ENCODE measurements around the gene LRRC8D.
A peak's percentile ranks its signal among the peaks of the same experiment; 100 is the strongest.

LRRC8D gene

DNA sequence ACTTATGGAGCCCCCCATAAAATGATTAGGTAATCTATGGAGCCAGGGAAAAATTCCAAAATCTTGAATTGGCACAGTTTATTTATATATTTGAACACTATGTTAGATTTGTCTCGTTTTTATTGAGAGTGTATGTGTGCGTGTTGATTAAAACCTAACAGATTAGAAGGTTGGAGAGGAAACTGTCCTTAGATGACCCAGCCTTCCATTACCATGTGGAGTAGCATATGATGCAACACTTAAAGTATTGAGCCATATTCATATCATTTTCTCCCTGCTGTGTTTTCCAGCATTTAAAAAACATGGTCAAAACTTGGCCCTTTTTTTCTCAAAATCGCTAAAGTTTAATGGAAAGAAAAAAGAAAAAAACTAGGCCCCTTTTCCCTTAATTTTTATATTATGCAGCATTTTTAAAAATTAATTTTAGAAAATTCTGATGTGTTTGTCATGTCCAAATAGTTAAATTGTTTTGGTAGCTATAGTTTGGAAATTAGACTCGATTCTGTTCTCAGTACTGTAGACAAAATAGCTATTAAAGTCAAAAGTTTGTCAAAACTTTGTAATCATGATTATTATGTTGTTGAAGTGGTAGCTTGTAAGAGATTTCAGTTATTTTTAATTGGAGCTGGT, 2.3 kb downstream of the LRRC8D start:
- no peak overlapping the region for H3K9ac ChIP-seq (ENCODE audit: low read depth, low read length, poor library complexity)
- no peak overlapping the region for H2BK15ac ChIP-seq (ENCODE audit: low read length)
- no peak overlapping the region for H4K91ac ChIP-seq (ENCODE audit: low read depth, low read length, poor library complexity)
- H3K23ac ChIP-seq (ENCODE audit: low read depth, low read length, poor library complexity) = no peak overlapping the region
- peaks cover 2 to 17% of the 10 kb centered on the region in 2 donors for H3K9me3 ChIP-seq (replicated peaks in 1 of 2; ENCODE audit: control insufficient read depth in 2 of 2, insufficient read depth in 1 of 2, low read depth in 1 of 2, low read length in 2 of 2)
- no peak overlapping the region for H2AFZ ChIP-seq (ENCODE audit: low read length)
- H3K18ac ChIP-seq (ENCODE audit: low read length) = no peak overlapping the region
- no peak for DNase-seq (ENCODE audit: low spot score)
- peaks cover 7% of the 10 kb centered on the region for H3K79me1 ChIP-seq (ENCODE audit: low read depth, low read length)
- H3K4ac ChIP-seq (ENCODE audit: low read length) = no peak overlapping the region
- peaks cover 2 to 40% of the 10 kb centered on the region in 2 donors for H3K36me3 ChIP-seq (replicated peaks in 1 of 2; ENCODE audit: control insufficient read depth in 2 of 2, insufficient read depth in 2 of 2, low read length in 2 of 2)
- WGBS, 2 donors (ENCODE audit: extremely low coverage in 2 of 2, insufficient read length in 2 of 2, insufficient replicate concordance in 1 of 2) = no CpG with 5 or more reads among the region's 4 CpGs
- H2BK5ac ChIP-seq (ENCODE audit: low read length) = no peak overlapping the region
- no peak overlapping the region for H2BK12ac ChIP-seq (ENCODE audit: low read length)
- H3K14ac ChIP-seq (ENCODE audit: low read length) = no peak overlapping the region
- H3K4me2 ChIP-seq (ENCODE audit: insufficient read depth, low read length, poor library complexity, severe bottlenecking) = no peak overlapping the region
- no peaks in the 10 kb centered on the region for H3K27me3 ChIP-seq (ENCODE audit: control insufficient read depth in 3 of 3, insufficient read depth in 3 of 3, low read depth in 1 of 3, low read length in 3 of 3)
- no peak overlapping the region for H4K8ac ChIP-seq (ENCODE audit: low read depth, low read length)
- H3K27ac ChIP-seq (replicated peaks; ENCODE audit: low read length) = no peak overlapping the region
- H3K4me1 ChIP-seq (ENCODE audit: control insufficient read depth in 2 of 2, insufficient read depth in 1 of 2, low read depth in 1 of 2, low read length in 2 of 2) = peaks cover 2 to 16% of the 10 kb centered on the region in 2 donors
- peak overlapping the region in 1 of 2 donors; percentile 90 for H3K4me3 ChIP-seq (ENCODE audit: low read length in 2 of 2)
- no peak overlapping the region for H2BK120ac ChIP-seq (ENCODE audit: low read depth, low read length)
- H2AK5ac ChIP-seq (ENCODE audit: low read depth, low read length) = no peak overlapping the region

DNA sequence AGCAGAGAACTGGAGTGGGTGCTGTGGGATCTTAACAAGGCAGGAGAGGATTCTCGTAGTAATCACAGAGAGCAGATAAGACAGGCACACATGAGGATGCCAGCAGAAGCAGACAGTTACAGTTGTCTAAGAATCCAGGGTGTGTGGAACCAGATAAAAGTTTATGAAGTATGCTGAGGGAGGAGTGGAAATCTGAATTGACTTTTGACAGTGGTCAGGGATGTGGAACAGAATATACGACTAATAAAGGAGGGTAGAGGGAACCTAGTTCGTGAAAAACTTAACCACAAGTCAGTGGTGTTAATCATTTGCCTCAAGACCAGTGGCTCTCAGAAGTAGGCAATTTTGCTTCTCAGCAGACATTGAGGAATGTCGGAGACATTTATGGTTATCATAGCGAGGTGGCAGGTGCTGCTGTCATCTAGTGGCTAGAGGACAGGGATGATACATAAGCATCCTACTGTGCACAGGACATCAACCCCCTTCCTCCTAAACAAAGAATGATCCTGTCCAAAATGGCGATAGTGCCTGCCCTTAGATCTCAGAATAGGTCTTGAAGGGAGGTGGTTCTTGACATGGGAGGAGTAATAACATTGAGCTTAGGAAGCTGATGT, 3.0 kb downstream of the LRRC8D start:
- Histone ChIP-seq H3K9ac (ENCODE audit: low read depth, low read length, poor library complexity) (no peak overlapping the region), H3K9me3 (replicated peaks in 1 of 2; ENCODE audit: control insufficient read depth in 2 of 2, insufficient read depth in 1 of 2, low read depth in 1 of 2, low read length in 2 of 2) (peaks cover 2 to 17% of the 10 kb centered on the region in 2 donors), H3K36me3 (replicated peaks in 1 of 2; ENCODE audit: control insufficient read depth in 2 of 2, insufficient read depth in 2 of 2, low read length in 2 of 2) (peaks cover 2 to 46% of the 10 kb centered on the region in 2 donors), H3K18ac (ENCODE audit: low read length) (no peak overlapping the region), H3K14ac (ENCODE audit: low read length) (no peak overlapping the region), H3K4me2 (ENCODE audit: insufficient read depth, low read length, poor library complexity, severe bottlenecking) (no peak overlapping the region), H3K27me3 (ENCODE audit: control insufficient read depth in 3 of 3, insufficient read depth in 3 of 3, low read depth in 1 of 3, low read length in 3 of 3) (no peaks in the 10 kb centered on the region), H3K4me1 (ENCODE audit: control insufficient read depth in 2 of 2, insufficient read depth in 1 of 2, low read depth in 1 of 2, low read length in 2 of 2) (peaks cover 2 to 16% of the 10 kb centered on the region in 2 donors), H3K79me1 (ENCODE audit: low read depth, low read length) (peaks cover 8% of the 10 kb centered on the region), H3K4me3 (ENCODE audit: low read length in 2 of 2) (peak overlapping the region in 1 of 2 donors; percentile 25), H2AK5ac (ENCODE audit: low read depth, low read length) (no peak overlapping the region), H3K27ac (replicated peaks; ENCODE audit: low read length) (no peak overlapping the region), H3K23ac (ENCODE audit: low read depth, low read length, poor library complexity) (peak overlapping the region; percentile 45), H2BK120ac (ENCODE audit: low read depth, low read length) (no peak overlapping the region), H2BK12ac (ENCODE audit: low read length) (no peak overlapping the region), H3K4ac (ENCODE audit: low read length) (no peak overlapping the region), H2AFZ (ENCODE audit: low read length) (no peak overlapping the region), H4K8ac (ENCODE audit: low read depth, low read length) (no peak overlapping the region), H4K91ac (ENCODE audit: low read depth, low read length, poor library complexity) (no peak overlapping the region), H2BK5ac (ENCODE audit: low read length) (no peak overlapping the region), H2BK15ac (ENCODE audit: low read length) (no peak overlapping the region)
- WGBS, 2 donors (ENCODE audit: extremely low coverage in 2 of 2, insufficient read length in 2 of 2, insufficient replicate concordance in 1 of 2) = no CpG with 5 or more reads among the region's 6 CpGs
- DNase-seq (ENCODE audit: low spot score) = no peak

DNA sequence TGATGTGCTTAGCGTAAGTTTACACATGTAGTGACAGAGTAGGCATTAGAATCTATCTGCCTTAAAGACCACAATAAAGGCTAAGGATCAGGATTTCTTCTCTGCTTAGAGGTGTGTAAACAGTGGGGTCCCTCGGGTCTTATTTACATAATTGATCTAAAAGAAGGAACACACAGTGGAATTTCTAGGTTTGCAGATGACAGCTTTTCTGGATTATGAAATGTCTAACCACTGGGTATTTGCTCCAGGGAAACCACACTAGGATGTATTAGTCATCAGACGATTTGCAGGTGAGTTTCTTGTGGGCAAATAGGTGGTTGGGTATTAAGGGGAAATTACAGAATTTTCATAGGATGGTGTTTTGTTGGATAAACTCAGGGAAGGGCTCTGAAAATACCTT, 5.8 kb downstream of the LRRC8D start:
- Histone ChIP-seq H3K14ac (ENCODE audit: low read length) (no peak overlapping the region), H2AFZ (ENCODE audit: low read length) (no peak overlapping the region), H2BK15ac (ENCODE audit: low read length) (no peak overlapping the region), H2AK5ac (ENCODE audit: low read depth, low read length) (no peak overlapping the region), H3K27ac (replicated peaks; ENCODE audit: low read length) (no peak overlapping the region), H3K4me3 (ENCODE audit: low read length in 2 of 2) (no peak overlapping the region), H3K79me1 (ENCODE audit: low read depth, low read length) (peaks cover 5% of the 10 kb centered on the region), H3K36me3 (replicated peaks in 1 of 2; ENCODE audit: control insufficient read depth in 2 of 2, insufficient read depth in 2 of 2, low read length in 2 of 2) (peaks cover 2 to 57% of the 10 kb centered on the region in 2 donors), H3K9me3 (replicated peaks in 1 of 2; ENCODE audit: control insufficient read depth in 2 of 2, insufficient read depth in 1 of 2, low read depth in 1 of 2, low read length in 2 of 2) (peaks cover 2 to 17% of the 10 kb centered on the region in 2 donors), H3K27me3 (ENCODE audit: control insufficient read depth in 3 of 3, insufficient read depth in 3 of 3, low read depth in 1 of 3, low read length in 3 of 3) (no peaks in the 10 kb centered on the region), H2BK5ac (ENCODE audit: low read length) (no peak overlapping the region), H3K4me2 (ENCODE audit: insufficient read depth, low read length, poor library complexity, severe bottlenecking) (no peak overlapping the region), H4K8ac (ENCODE audit: low read depth, low read length) (no peak overlapping the region), H4K91ac (ENCODE audit: low read depth, low read length, poor library complexity) (no peak overlapping the region), H3K9ac (ENCODE audit: low read depth, low read length, poor library complexity) (no peak overlapping the region), H2BK12ac (ENCODE audit: low read length) (no peak overlapping the region), H3K4me1 (ENCODE audit: control insufficient read depth in 2 of 2, insufficient read depth in 1 of 2, low read depth in 1 of 2, low read length in 2 of 2) (peaks cover 6 to 20% of the 10 kb centered on the region in 2 donors), H3K23ac (ENCODE audit: low read depth, low read length, poor library complexity) (no peak overlapping the region), H2BK120ac (ENCODE audit: low read depth, low read length) (no peak overlapping the region), H3K18ac (ENCODE audit: low read length) (no peak overlapping the region), H3K4ac (ENCODE audit: low read length) (no peak overlapping the region)
- no peak for DNase-seq (ENCODE audit: low spot score)
- no CpG with 5 or more reads among the region's 3 CpGs for WGBS, 2 donors (ENCODE audit: extremely low coverage in 2 of 2, insufficient read length in 2 of 2, insufficient replicate concordance in 1 of 2)

DNA sequence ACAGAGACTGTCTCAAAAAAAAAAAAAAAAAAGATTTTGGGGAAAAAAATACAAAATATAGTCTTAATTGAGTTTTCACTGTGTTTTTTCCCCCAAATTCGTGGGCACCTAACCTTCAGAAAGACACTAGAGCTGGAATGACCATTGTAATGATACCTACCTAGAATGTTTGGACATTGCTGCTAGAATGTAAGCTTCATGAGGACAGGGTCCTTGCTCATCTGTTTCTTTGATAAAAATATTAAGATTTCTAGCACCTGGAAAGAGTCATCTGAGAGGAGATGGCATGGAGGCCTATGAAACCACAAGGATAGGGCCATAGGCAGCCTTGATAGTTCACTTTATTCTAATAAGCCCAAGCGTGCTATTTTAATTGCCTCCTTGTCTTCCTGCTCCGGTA, 6.5 kb downstream of the LRRC8D start:
- Histone ChIP-seq H3K9me3 (replicated peaks in 1 of 2; ENCODE audit: control insufficient read depth in 2 of 2, insufficient read depth in 1 of 2, low read depth in 1 of 2, low read length in 2 of 2) (peaks cover 2 to 17% of the 10 kb centered on the region in 2 donors), H3K14ac (ENCODE audit: low read length) (no peak overlapping the region), H2BK15ac (ENCODE audit: low read length) (no peak overlapping the region), H3K4me1 (ENCODE audit: control insufficient read depth in 2 of 2, insufficient read depth in 1 of 2, low read depth in 1 of 2, low read length in 2 of 2) (peaks cover 9 to 22% of the 10 kb centered on the region in 2 donors), H3K36me3 (replicated peaks in 1 of 2; ENCODE audit: control insufficient read depth in 2 of 2, insufficient read depth in 2 of 2, low read length in 2 of 2) (peaks cover 2 to 57% of the 10 kb centered on the region in 2 donors), H2AFZ (ENCODE audit: low read length) (no peak overlapping the region), H3K27ac (replicated peaks; ENCODE audit: low read length) (no peak overlapping the region), H2BK5ac (ENCODE audit: low read length) (no peak overlapping the region), H3K4ac (ENCODE audit: low read length) (no peak overlapping the region), H4K8ac (ENCODE audit: low read depth, low read length) (no peak overlapping the region), H2BK120ac (ENCODE audit: low read depth, low read length) (no peak overlapping the region), H3K18ac (ENCODE audit: low read length) (no peak overlapping the region), H3K27me3 (ENCODE audit: control insufficient read depth in 3 of 3, insufficient read depth in 3 of 3, low read depth in 1 of 3, low read length in 3 of 3) (no peaks in the 10 kb centered on the region), H3K4me3 (ENCODE audit: low read length in 2 of 2) (no peak overlapping the region), H4K91ac (ENCODE audit: low read depth, low read length, poor library complexity) (no peak overlapping the region), H2BK12ac (ENCODE audit: low read length) (no peak overlapping the region), H3K79me1 (ENCODE audit: low read depth, low read length) (peaks cover 5% of the 10 kb centered on the region), H3K4me2 (ENCODE audit: insufficient read depth, low read length, poor library complexity, severe bottlenecking) (no peak overlapping the region), H3K23ac (ENCODE audit: low read depth, low read length, poor library complexity) (no peak overlapping the region), H2AK5ac (ENCODE audit: low read depth, low read length) (no peak overlapping the region), H3K9ac (ENCODE audit: low read depth, low read length, poor library complexity) (no peak overlapping the region)
- no CpG with 5 or more reads among the region's 3 CpGs for WGBS, 2 donors (ENCODE audit: extremely low coverage in 2 of 2, insufficient read length in 2 of 2, insufficient replicate concordance in 1 of 2)
- no peak for DNase-seq (ENCODE audit: low spot score)
